ENCODE results near the gene RND2.

DNA sequence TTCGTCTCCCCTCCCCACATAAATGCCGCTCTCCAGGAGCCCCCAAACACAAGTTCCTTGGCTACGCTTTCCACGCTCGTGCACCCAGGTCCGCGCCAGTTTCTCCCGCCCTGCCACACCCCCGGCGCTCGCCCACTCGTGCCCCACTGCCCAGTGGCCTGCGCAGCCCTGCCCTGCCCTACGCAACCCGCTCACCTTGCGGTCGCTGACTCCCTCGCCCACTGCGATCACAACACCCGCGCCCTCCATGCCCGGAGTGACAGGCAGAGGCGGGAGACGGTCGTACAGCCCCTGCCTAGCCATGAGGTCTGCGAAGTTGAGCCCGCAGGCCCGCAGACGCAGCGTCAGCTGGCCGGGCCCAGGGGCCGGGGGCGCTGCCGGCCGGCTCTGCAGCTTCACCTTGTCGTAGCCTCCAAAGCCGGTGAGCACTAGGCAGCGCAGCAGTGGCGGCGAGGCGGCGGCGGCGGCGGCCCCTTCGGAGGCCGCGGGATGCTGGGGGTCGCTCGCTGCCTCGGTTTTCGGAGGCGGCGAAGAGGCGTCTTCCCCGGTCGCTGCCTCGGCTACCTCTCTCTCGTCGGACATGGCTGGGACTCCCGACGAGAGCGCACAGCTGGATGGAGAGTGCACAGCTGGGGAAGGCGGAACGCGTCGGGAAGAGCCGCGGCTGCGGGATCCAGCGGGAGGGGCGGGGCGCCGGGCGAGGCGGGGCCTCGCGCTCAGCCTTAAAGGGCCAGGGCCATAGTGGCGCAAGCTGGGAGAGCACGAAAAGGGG is 3.1 kb upstream of the RND2 start, which contains the start of gene VAT1:
- TF ChIP-seq, protein P1, sequence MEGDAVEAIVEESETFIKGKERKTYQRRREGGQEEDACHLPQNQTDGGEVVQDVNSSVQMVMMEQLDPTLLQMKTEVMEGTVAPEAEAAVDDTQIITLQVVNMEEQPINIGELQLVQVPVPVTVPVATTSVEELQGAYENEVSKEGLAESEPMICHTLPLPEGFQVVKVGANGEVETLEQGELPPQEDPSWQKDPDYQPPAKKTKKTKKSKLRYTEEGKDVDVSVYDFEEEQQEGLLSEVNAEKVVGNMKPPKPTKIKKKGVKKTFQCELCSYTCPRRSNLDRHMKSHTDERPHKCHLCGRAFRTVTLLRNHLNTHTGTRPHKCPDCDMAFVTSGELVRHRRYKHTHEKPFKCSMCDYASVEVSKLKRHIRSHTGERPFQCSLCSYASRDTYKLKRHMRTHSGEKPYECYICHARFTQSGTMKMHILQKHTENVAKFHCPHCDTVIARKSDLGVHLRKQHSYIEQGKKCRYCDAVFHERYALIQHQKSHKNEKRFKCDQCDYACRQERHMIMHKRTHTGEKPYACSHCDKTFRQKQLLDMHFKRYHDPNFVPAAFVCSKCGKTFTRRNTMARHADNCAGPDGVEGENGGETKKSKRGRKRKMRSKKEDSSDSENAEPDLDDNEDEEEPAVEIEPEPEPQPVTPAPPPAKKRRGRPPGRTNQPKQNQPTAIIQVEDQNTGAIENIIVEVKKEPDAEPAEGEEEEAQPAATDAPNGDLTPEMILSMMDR (conservative IDR thresholded peaks at IDR 0.05; ENCODE audit: low read length) = no peak
- TF ChIP-seq EZH2phosphoT487 (IDR thresholded peaks at IDR 0.05; ENCODE audit: borderline replicate concordance, low read depth, low read length) = no peak
